B cell (primary cell): Measurements from ENCODE around the gene TRAM2. TPM values are rescaled to one million over a fixed set of nuclear protein-coding genes. Genes with fewer than 3 reads are reported as not detected.

ENCODE experiments used
- ATAC-seq: fragments of 200-7000 bp; cut with Tn5 transposase; one replicate; pipeline ENCODE4 v1.10.0; 2021; ENCODE audit warnings: low read depth, mild to moderate bottlenecking, moderate number of reproducible peaks, moderate library complexity
- CTCF ChIA-PET: fragments of 350-600 bp; sonication (Branson Sonifier 250); formaldehyde crosslinking; loops from one replicate; lab custom pipeline; 2021; ENCODE audit warnings: antibody characterized with exemption, inconsistent platforms; lab: Charles Lee
- POLR2A ChIA-PET: fragments of 350-600 bp; sonication (Branson Sonifier 250); formaldehyde crosslinking; loops from one replicate; lab custom pipeline; 2021; ENCODE audit warnings: antibody characterized with exemption; lab: Charles Lee
- DNase-seq: peaks from one replicate; pipeline ENCODE4 v3.0.0; 2013
- H2AFZ ChIP-seq: 2 replicates; pipeline ENCODE4 v1.6.1; 2012; ENCODE audit warnings: mild to moderate bottlenecking, low read depth, low read length; ENCODE audit not compliant: insufficient read depth, poor library complexity, severe bottlenecking
- H3K27ac ChIP-seq, 2 donors: 1 replicate in 1 of 2; 2 replicates in 1 of 2; pipeline ENCODE4 v1.5.1; 2012 to 2013; ENCODE audit warnings: low read length in 2 of 2, mild to moderate bottlenecking in 2 of 2, moderate library complexity in 1 of 2
- H3K27me3 ChIP-seq, 4 experiments: fragments of 200-600 bp in 1 of 4; sonication (generic) in 1 of 4; replicated peaks in 1 of 4; 1 replicate in 2 of 4; 2 replicates in 2 of 4; pipeline versions ENCODE4 v1.6.1 to v1.7.0; 2013 to 2016; ENCODE audit warnings: low read length in 3 of 4, mild to moderate bottlenecking in 2 of 4, mixed read lengths in 1 of 4, moderate library complexity in 1 of 4; ENCODE audit not compliant: insufficient read depth in 4 of 4, control insufficient read depth in 3 of 4; ENCODE audit errors: control extremely low read depth in 1 of 4
- H3K36me3 ChIP-seq, 2 experiments: replicated peaks in 1 of 2; 1 replicate in 1 of 2; 2 replicates in 1 of 2; pipeline versions ENCODE4 v1.6.1 to v1.7.1; 2013; ENCODE audit warnings: low read length in 1 of 2; ENCODE audit not compliant: insufficient read depth in 2 of 2, control insufficient read depth in 1 of 2; ENCODE audit errors: control extremely low read depth in 1 of 2, extremely low read depth in 1 of 2
- H3K4me1 ChIP-seq, 2 donors: fragments of 200-600 bp in 1 of 2; sonication (generic) in 1 of 2; 1 replicate in 1 of 2; 2 replicates in 1 of 2; pipeline versions ENCODE4 v1.5.1 to v1.6.1; 2013 to 2017; ENCODE audit warnings: low read length in 2 of 2; ENCODE audit not compliant: control insufficient read depth in 2 of 2, insufficient read depth in 2 of 2
- H3K4me2 ChIP-seq: replicated peaks from 2 replicates; pipeline ENCODE3; 2012; ENCODE audit warnings: mild to moderate bottlenecking, low read depth, low read length; ENCODE audit not compliant: poor library complexity, severe bottlenecking
- H3K4me3 ChIP-seq, 5 experiments: fragments of 200-600 bp in 1 of 5; sonication (generic) in 1 of 5; 1 replicate in 3 of 5; 2 replicates in 2 of 5; pipeline versions ENCODE4 v1.5.1 to v1.7.0; 2011 to 2016; ENCODE audit warnings: low read length in 4 of 5, mild to moderate bottlenecking in 4 of 5, low read depth in 2 of 5, control low read depth in 1 of 5, moderate library complexity in 1 of 5; ENCODE audit not compliant: insufficient read depth in 1 of 5; ENCODE audit errors: control extremely low read depth in 1 of 5, extremely low read depth in 1 of 5
- H3K79me2 ChIP-seq: fragments of 200-600 bp; sonication (generic); one replicate; pipeline ENCODE4 v1.6.0; 2016; ENCODE audit warnings: low read length; ENCODE audit not compliant: control insufficient read depth, insufficient read depth
- H3K9ac ChIP-seq: fragments of 200-600 bp; sonication (generic); 2 replicates; pipeline ENCODE4 v1.6.1; 2017; ENCODE audit warnings: mild to moderate bottlenecking, low read length, moderate library complexity
- H3K9me3 ChIP-seq, 3 donors: one replicate each; pipeline versions ENCODE4 v1.6.1 to v1.7.1; 2013; ENCODE audit warnings: low read length in 2 of 3; ENCODE audit not compliant: control insufficient read depth in 2 of 3, insufficient read depth in 1 of 3; ENCODE audit errors: control extremely low read depth in 1 of 3
- H4K20me1 ChIP-seq: 2 replicates; pipeline ENCODE4 v1.6.0; 2012; ENCODE audit warnings: mild to moderate bottlenecking, low read length; ENCODE audit not compliant: insufficient read depth, control insufficient read depth, poor library complexity, severe bottlenecking
- H3K27ac Mint-ChIP-seq: one replicate; pipeline ENCODE4 v1.8.0; 2021; ENCODE audit warnings: mixed read lengths
- H3K27me3 Mint-ChIP-seq: one replicate; pipeline ENCODE4 v1.8.0; 2021; ENCODE audit warnings: mixed read lengths
- H3K4me1 Mint-ChIP-seq: one replicate; pipeline ENCODE4 v1.8.0; 2021; ENCODE audit warnings: mixed read lengths
- H3K4me3 Mint-ChIP-seq: one replicate; pipeline ENCODE4 v1.8.0; 2021; ENCODE audit warnings: mixed read lengths
- H3K9me3 Mint-ChIP-seq: one replicate; pipeline ENCODE4 v1.8.0; 2022; ENCODE audit warnings: mixed read lengths; ENCODE audit not compliant: insufficient read depth
- EZH2 ChIP-seq: IDR thresholded peaks from 2 replicates; pipeline ENCODE4 v1.6.1; 2012; ENCODE audit warnings: borderline replicate concordance, low read depth, mild to moderate bottlenecking, moderate library complexity, low read length; ENCODE audit not compliant: insufficient read depth, poor library complexity, severe bottlenecking
- WGBS: methylation state at CpG from one replicate; pipeline ENCODE4 v1.1.5; 2013; ENCODE audit warnings: missing lambda C conversion rate; ENCODE audit not compliant: insufficient coverage; 5-methylcytosine and 5-hydroxymethylcytosine counted together
- intact Hi-C: fragments of 100-400 bp; cut with micrococcal nuclease; formaldehyde crosslinking; loops from one replicate; pipeline ENCODE4 v1.10.0; 2022
- polyA plus RNA-seq: library from polyadenylated mRNA; depleted of rRNA; stranded (reverse); fragments of >200 nt; gene quantifications from 2 replicates; pipeline ENCODE4 v1.2.3, GENCODE V29; 2012
- total RNA-seq, 2 donors: library from RNA; stranded (reverse); fragments of 120-200 nt in 1 of 2; gene quantifications; 1 replicate in 1 of 2; 2 replicates in 1 of 2; pipeline versions ENCODE4 v1.2.3 to v1.2.4, GENCODE V29; 2013 to 2022
- TF ChIP-seq, protein P1 (sequence below): fragments of 200-600 bp; IDR thresholded peaks from one replicate; pipeline ENCODE4 v1.8.0; 2022; ENCODE audit warnings: antibody characterized with exemption, mild to moderate bottlenecking

TRAM2 gene
- total and polyA plus RNA-seq, 2 donors (not counting 1 experiment from before 2014, with no cell fraction given), result 9.0 to 13.3 TPM

DNA sequence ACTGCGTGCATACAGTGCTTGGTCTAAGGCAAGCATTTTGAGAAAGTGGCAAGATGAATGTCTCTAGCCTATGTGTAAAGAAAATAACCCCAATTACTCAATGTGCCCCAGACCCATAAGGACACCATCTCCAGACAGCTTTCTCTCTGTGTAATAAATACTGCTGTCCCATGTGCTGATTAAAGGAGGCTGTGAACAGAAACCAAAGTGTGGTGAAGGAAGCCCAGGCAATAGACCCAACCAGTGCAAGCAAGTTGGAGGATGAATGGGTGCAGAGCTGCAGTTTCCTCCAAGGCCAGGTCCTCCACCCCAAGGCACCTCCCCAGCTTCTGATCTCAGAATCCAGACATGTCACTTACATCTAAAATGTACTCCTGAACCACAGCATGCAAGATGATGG lies 60.6 kb downstream of the TRAM2 start:
- TF ChIP-seq, protein P1, sequence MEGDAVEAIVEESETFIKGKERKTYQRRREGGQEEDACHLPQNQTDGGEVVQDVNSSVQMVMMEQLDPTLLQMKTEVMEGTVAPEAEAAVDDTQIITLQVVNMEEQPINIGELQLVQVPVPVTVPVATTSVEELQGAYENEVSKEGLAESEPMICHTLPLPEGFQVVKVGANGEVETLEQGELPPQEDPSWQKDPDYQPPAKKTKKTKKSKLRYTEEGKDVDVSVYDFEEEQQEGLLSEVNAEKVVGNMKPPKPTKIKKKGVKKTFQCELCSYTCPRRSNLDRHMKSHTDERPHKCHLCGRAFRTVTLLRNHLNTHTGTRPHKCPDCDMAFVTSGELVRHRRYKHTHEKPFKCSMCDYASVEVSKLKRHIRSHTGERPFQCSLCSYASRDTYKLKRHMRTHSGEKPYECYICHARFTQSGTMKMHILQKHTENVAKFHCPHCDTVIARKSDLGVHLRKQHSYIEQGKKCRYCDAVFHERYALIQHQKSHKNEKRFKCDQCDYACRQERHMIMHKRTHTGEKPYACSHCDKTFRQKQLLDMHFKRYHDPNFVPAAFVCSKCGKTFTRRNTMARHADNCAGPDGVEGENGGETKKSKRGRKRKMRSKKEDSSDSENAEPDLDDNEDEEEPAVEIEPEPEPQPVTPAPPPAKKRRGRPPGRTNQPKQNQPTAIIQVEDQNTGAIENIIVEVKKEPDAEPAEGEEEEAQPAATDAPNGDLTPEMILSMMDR, result no peak
- TF ChIP-seq EZH2, result no peak
- no peaks in the 10 kb centered on the region for H3K4me1 Mint-ChIP-seq
- ATAC-seq, result no peak
- intact Hi-C loops, result no loop called here
- Histone ChIP-seq H4K20me1 (no peaks in the 10 kb centered on the region), H3K36me3 (peaks cover 0 to 45% of the 10 kb centered on the region in 2 experiments), H3K27ac (no peak overlapping the region), H3K9ac (no peak overlapping the region), H3K9me3 (no peaks in the 10 kb centered on the region), H3K27me3 (no peaks in the 10 kb centered on the region), H3K4me2 (no peak overlapping the region), H2AFZ (no peak overlapping the region), H3K4me3 (no peak overlapping the region), H3K4me1 (no peaks in the 10 kb centered on the region), H3K79me2 (no peaks in the 10 kb centered on the region)
- CTCF ChIA-PET, result interaction anchor here (1.3 kb wide), 1 partner anchor 99 kb away, joined by 3 read pairs; no protein-coding TSS in a partner anchor
- no peaks in the 10 kb centered on the region for H3K27me3 Mint-ChIP-seq
- POLR2A ChIA-PET, result no interaction called here
- H3K9me3 Mint-ChIP-seq, result no peaks in the 10 kb centered on the region
- H3K4me3 Mint-ChIP-seq, result no peak overlapping the region
- no CpG with 5 or more reads among the region's 1 CpG for WGBS
- DNase-seq, result no peak
- no peak overlapping the region for H3K27ac Mint-ChIP-seq

GRCh38 chr6:52515219-52515960 lies 61.5 kb downstream of the TRAM2 start:
- Histone ChIP-seq H3K79me2 (no peaks in the 10 kb centered on the region), H3K4me2 (no peak overlapping the region), H3K4me1 (no peaks in the 10 kb centered on the region), H3K27ac (no peak overlapping the region), H3K9ac (no peak overlapping the region), H3K36me3 (peaks cover 0 to 45% of the 10 kb centered on the region in 2 experiments), H3K9me3 (no peaks in the 10 kb centered on the region), H4K20me1 (no peaks in the 10 kb centered on the region), H3K27me3 (no peaks in the 10 kb centered on the region), H3K4me3 (no peak overlapping the region), H2AFZ (no peak overlapping the region)
- H3K27me3 Mint-ChIP-seq, result no peaks in the 10 kb centered on the region
- H3K27ac Mint-ChIP-seq, result no peak overlapping the region
- TF ChIP-seq, protein P1, result no peak
- TF ChIP-seq EZH2, result no peak
- DNase-seq, result no peak
- CTCF ChIA-PET, result interaction anchor here (0.9 to 1.3 kb wide), 3 partner anchors 9 to 98 kb away, joined by 3 to 4 read pairs (median 3); no protein-coding TSS in a partner anchor
- no CpG with 5 or more reads among the region's 2 CpGs for WGBS
- POLR2A ChIA-PET, result no interaction called here
- intact Hi-C loops, result no loop called here
- H3K4me3 Mint-ChIP-seq, result no peak overlapping the region
- no peaks in the 10 kb centered on the region for H3K4me1 Mint-ChIP-seq
- no peaks in the 10 kb centered on the region for H3K9me3 Mint-ChIP-seq
- ATAC-seq, result no peak
